ENCODE results near the gene XG.
"Not testable (repeated sequence)": the region's sequence is repeated elsewhere in the genome, so short reads cannot be mapped to it uniquely, and the experiment has no call there.

XG gene

GRCh38 chrX:2712890-2713840, 38.7 kb upstream of the XG start:
- H3K36me3 ChIP-seq (ENCODE audit: control insufficient read depth in 2 of 2, insufficient read depth in 2 of 2, low read length in 2 of 2), result peaks cover 28 to 34% of the 10 kb centered on the region in 2 donors
- H3K4me1 ChIP-seq (ENCODE audit: control insufficient read depth, insufficient read depth, low read length), result peaks cover 21% of the 10 kb centered on the region
- H3K27me3 ChIP-seq (ENCODE audit: control insufficient read depth in 1 of 2, insufficient read depth in 2 of 2, low read length in 2 of 2), result no peaks in the 10 kb centered on the region
- no peak overlapping the region for H3K9ac ChIP-seq (ENCODE audit: low read length in 2 of 2)
- no peak overlapping the region for H3K27ac ChIP-seq (ENCODE audit: low read length)
- H3K4me3 ChIP-seq (ENCODE audit: low read length in 2 of 2), result no peak overlapping the region
- H3K9me3 ChIP-seq (ENCODE audit: control insufficient read depth in 2 of 2, low read length in 2 of 2), result no peaks in the 10 kb centered on the region

- peaks cover 35 to 38% of the 10 kb centered on the region in 2 donors for H3K36me3 ChIP-seq (ENCODE audit: control insufficient read depth in 2 of 2, insufficient read depth in 2 of 2, low read length in 2 of 2)
- H3K4me1 ChIP-seq (ENCODE audit: control insufficient read depth, insufficient read depth, low read length), result peaks cover 7% of the 10 kb centered on the region
- H3K27ac ChIP-seq (ENCODE audit: low read length), result no peak overlapping the region
- H3K9me3 ChIP-seq (ENCODE audit: control insufficient read depth in 2 of 2, low read length in 2 of 2), result no peaks in the 10 kb centered on the region
- H3K27me3 ChIP-seq (ENCODE audit: control insufficient read depth in 1 of 2, insufficient read depth in 2 of 2, low read length in 2 of 2), result no peaks in the 10 kb centered on the region
- H3K9ac ChIP-seq (ENCODE audit: low read length in 2 of 2), result no peak overlapping the region
- no peak overlapping the region for H3K4me3 ChIP-seq (ENCODE audit: low read length in 2 of 2)
These were observed 37.3 kb upstream of the XG start for GRCh38 chrX:2714551-2714950.

- Histone ChIP-seq H3K9ac (ENCODE audit: low read length in 2 of 2) (no peak overlapping the region), H3K27me3 (ENCODE audit: control insufficient read depth in 1 of 2, insufficient read depth in 2 of 2, low read length in 2 of 2) (no peaks in the 10 kb centered on the region), H3K9me3 (ENCODE audit: control insufficient read depth in 2 of 2, low read length in 2 of 2) (no peaks in the 10 kb centered on the region), H3K4me3 (ENCODE audit: low read length in 2 of 2) (no peak overlapping the region), H3K36me3 (ENCODE audit: control insufficient read depth in 2 of 2, insufficient read depth in 2 of 2, low read length in 2 of 2) (peaks cover 35 to 43% of the 10 kb centered on the region in 2 donors), H3K4me1 (ENCODE audit: control insufficient read depth, insufficient read depth, low read length) (peaks cover under 1% of the 10 kb centered on the region), H3K27ac (ENCODE audit: low read length) (no peak overlapping the region)
These were observed 36.7 kb upstream of the XG start for GRCh38 chrX:2715066-2715600.

GRCh38 chrX:2717312-2717711, 34.5 kb upstream of the XG start:
- Histone ChIP-seq H3K9me3 (ENCODE audit: control insufficient read depth in 2 of 2, low read length in 2 of 2) (no peaks in the 10 kb centered on the region), H3K4me3 (ENCODE audit: low read length in 2 of 2) (no peak overlapping the region), H3K27ac (ENCODE audit: low read length) (no peak overlapping the region), H3K9ac (ENCODE audit: low read length in 2 of 2) (no peak overlapping the region), H3K36me3 (ENCODE audit: control insufficient read depth in 2 of 2, insufficient read depth in 2 of 2, low read length in 2 of 2) (peaks cover 41 to 45% of the 10 kb centered on the region in 2 donors), H3K4me1 (ENCODE audit: control insufficient read depth, insufficient read depth, low read length) (no peaks in the 10 kb centered on the region), H3K27me3 (ENCODE audit: control insufficient read depth in 1 of 2, insufficient read depth in 2 of 2, low read length in 2 of 2) (no peaks in the 10 kb centered on the region)

- Histone ChIP-seq H3K27ac (ENCODE audit: low read length) (no peak overlapping the region), H3K9me3 (ENCODE audit: control insufficient read depth in 2 of 2, low read length in 2 of 2) (no peaks in the 10 kb centered on the region), H3K4me1 (ENCODE audit: control insufficient read depth, insufficient read depth, low read length) (no peaks in the 10 kb centered on the region), H3K4me3 (ENCODE audit: low read length in 2 of 2) (no peak overlapping the region), H3K36me3 (ENCODE audit: control insufficient read depth in 2 of 2, insufficient read depth in 2 of 2, low read length in 2 of 2) (peaks cover 42 to 51% of the 10 kb centered on the region in 2 donors), H3K9ac (ENCODE audit: low read length in 2 of 2) (no peak overlapping the region), H3K27me3 (ENCODE audit: control insufficient read depth in 1 of 2, insufficient read depth in 2 of 2, low read length in 2 of 2) (no peaks in the 10 kb centered on the region)
These were observed 33.0 kb upstream of the XG start for GRCh38 chrX:2718821-2719220.

- no peaks in the 10 kb centered on the region for H3K27me3 ChIP-seq (ENCODE audit: control insufficient read depth in 1 of 2, insufficient read depth in 2 of 2, low read length in 2 of 2)
- H3K4me3 ChIP-seq (ENCODE audit: low read length in 2 of 2), result no peak overlapping the region
- H3K9me3 ChIP-seq (ENCODE audit: control insufficient read depth in 2 of 2, low read length in 2 of 2), result no peaks in the 10 kb centered on the region
- no peaks in the 10 kb centered on the region for H3K4me1 ChIP-seq (ENCODE audit: control insufficient read depth, insufficient read depth, low read length)
- H3K9ac ChIP-seq (ENCODE audit: low read length in 2 of 2), result no peak overlapping the region
- peaks cover 42 to 53% of the 10 kb centered on the region in 2 donors for H3K36me3 ChIP-seq (ENCODE audit: control insufficient read depth in 2 of 2, insufficient read depth in 2 of 2, low read length in 2 of 2)
- H3K27ac ChIP-seq (ENCODE audit: low read length), result no peak overlapping the region
These were observed 31.9 kb upstream of the XG start for GRCh38 chrX:2719774-2720447.

- Histone ChIP-seq H3K36me3 (ENCODE audit: control insufficient read depth in 2 of 2, insufficient read depth in 2 of 2, low read length in 2 of 2) (peaks cover 37 to 52% of the 10 kb centered on the region in 2 donors), H3K9me3 (ENCODE audit: control insufficient read depth in 2 of 2, low read length in 2 of 2) (no peaks in the 10 kb centered on the region), H3K27ac (ENCODE audit: low read length) (no peak overlapping the region), H3K27me3 (ENCODE audit: control insufficient read depth in 1 of 2, insufficient read depth in 2 of 2, low read length in 2 of 2) (no peaks in the 10 kb centered on the region), H3K4me1 (ENCODE audit: control insufficient read depth, insufficient read depth, low read length) (no peaks in the 10 kb centered on the region), H3K9ac (ENCODE audit: low read length in 2 of 2) (no peak overlapping the region), H3K4me3 (ENCODE audit: low read length in 2 of 2) (no peak overlapping the region)
These were observed 28.5 kb upstream of the XG start for GRCh38 chrX:2723286-2723879.

GRCh38 chrX:2727264-2727663, 24.6 kb upstream of the XG start:
- H3K9ac ChIP-seq (ENCODE audit: low read length in 2 of 2); H3K27me3 ChIP-seq (ENCODE audit: control insufficient read depth in 1 of 2, insufficient read depth in 2 of 2, low read length in 2 of 2); H3K9me3 ChIP-seq (ENCODE audit: control insufficient read depth in 2 of 2, low read length in 2 of 2); H3K4me3 ChIP-seq (ENCODE audit: low read length in 2 of 2); H3K27ac ChIP-seq (ENCODE audit: low read length); H3K4me1 ChIP-seq (ENCODE audit: control insufficient read depth, insufficient read depth, low read length): not testable (repeated sequence)
- H3K36me3 ChIP-seq (ENCODE audit: control insufficient read depth in 2 of 2, insufficient read depth in 2 of 2, low read length in 2 of 2), result peaks cover 28 to 57% of the 10 kb centered on the region in 2 donors

GRCh38 chrX:2732076-2732475, 19.8 kb upstream of the XG start:
- Histone ChIP-seq H3K9me3 (ENCODE audit: control insufficient read depth in 2 of 2, low read length in 2 of 2) (no peaks in the 10 kb centered on the region), H3K27ac (ENCODE audit: low read length) (no peak overlapping the region), H3K36me3 (ENCODE audit: control insufficient read depth in 2 of 2, insufficient read depth in 2 of 2, low read length in 2 of 2) (peaks cover 23 to 40% of the 10 kb centered on the region in 2 donors), H3K27me3 (ENCODE audit: control insufficient read depth in 1 of 2, insufficient read depth in 2 of 2, low read length in 2 of 2) (no peaks in the 10 kb centered on the region), H3K9ac (ENCODE audit: low read length in 2 of 2) (no peak overlapping the region), H3K4me1 (ENCODE audit: control insufficient read depth, insufficient read depth, low read length) (no peaks in the 10 kb centered on the region), H3K4me3 (ENCODE audit: low read length in 2 of 2) (no peak overlapping the region)

GRCh38 chrX:2732649-2733048, 19.2 kb upstream of the XG start:
- Histone ChIP-seq H3K9ac (ENCODE audit: low read length in 2 of 2) (no peak overlapping the region), H3K27ac (ENCODE audit: low read length) (no peak overlapping the region), H3K9me3 (ENCODE audit: control insufficient read depth in 2 of 2, low read length in 2 of 2) (no peaks in the 10 kb centered on the region), H3K36me3 (ENCODE audit: control insufficient read depth in 2 of 2, insufficient read depth in 2 of 2, low read length in 2 of 2) (peaks cover 21 to 40% of the 10 kb centered on the region in 2 donors), H3K27me3 (ENCODE audit: control insufficient read depth in 1 of 2, insufficient read depth in 2 of 2, low read length in 2 of 2) (no peaks in the 10 kb centered on the region), H3K4me3 (ENCODE audit: low read length in 2 of 2) (no peak overlapping the region), H3K4me1 (ENCODE audit: control insufficient read depth, insufficient read depth, low read length) (no peaks in the 10 kb centered on the region)
